NCI-H226 (cell line): ENCODE results near the gene PRCD.
A peak's percentile ranks its signal among the peaks of the same experiment; 100 is the strongest.
"Not testable (repeated sequence)": the region's sequence is repeated elsewhere in the genome, so short reads cannot be mapped to it uniquely, and the experiment has no call there.

Experiments
- DNase-seq: peaks from one replicate; pipeline ENCODE4 v3.0.0-alpha.2; 2015

Gene PRCD

GRCh38 chr17:76506408-76507345, 33.2 kb upstream of the PRCD start:
- DNase-seq: peak; percentile 59

- DNase-seq: not testable (repeated sequence)
Observed at GRCh38 chr17:76508472-76509063, 31.3 kb upstream of the PRCD start.

- DNase-seq: no peak
Observed at GRCh38 chr17:76510831-76511244, 29.0 kb upstream of the PRCD start.

GRCh38 chr17:76511668-76512365, 28.0 kb upstream of the PRCD start:
- no peak for DNase-seq

- no peak for DNase-seq
Observed at GRCh38 chr17:76512366-76513305, 27.2 kb upstream of the PRCD start.

GRCh38 chr17:76513306-76513692, 26.5 kb upstream of the PRCD start:
- no peak for DNase-seq

- not testable (repeated sequence) for DNase-seq
Observed at GRCh38 chr17:76514355-76514754, 25.5 kb upstream of the PRCD start.

- DNase-seq: no peak
Observed at GRCh38 chr17:76515274-76515949, 24.4 kb upstream of the PRCD start.

- DNase-seq: no peak
Observed at GRCh38 chr17:76517638-76518038, 22.2 kb upstream of the PRCD start.

GRCh38 chr17:76519048-76519966, 20.5 kb upstream of the PRCD start:
- DNase-seq: no peak

GRCh38 chr17:76521262-76521661, 18.6 kb upstream of the PRCD start:
- DNase-seq: no peak

GRCh38 chr17:76521683-76522082, 18.2 kb upstream of the PRCD start:
- DNase-seq: not testable (repeated sequence)

- peak; percentile 39 for DNase-seq
Observed at GRCh38 chr17:76523084-76524037, 16.5 kb upstream of the PRCD start.

- no peak for DNase-seq
Observed at GRCh38 chr17:76524598-76525512, 15.0 kb upstream of the PRCD start.

GRCh38 chr17:76525513-76525833, 14.4 kb upstream of the PRCD start:
- DNase-seq: not testable (repeated sequence)

GRCh38 chr17:76527016-76527415, 12.8 kb upstream of the PRCD start:
- DNase-seq: not testable (repeated sequence)

- peak; percentile 96 for DNase-seq
Observed at GRCh38 chr17:76527430-76528111, 12.3 kb upstream of the PRCD start.

GRCh38 chr17:76528156-76528527, 11.7 kb upstream of the PRCD start:
- no peak for DNase-seq
